Measurements from ENCODE around the gene SPA17. TPM values are rescaled to one million over a fixed set of nuclear protein-coding genes. Genes with fewer than 3 reads are reported as not detected.

SPA17 gene
- total and polyA plus RNA-seq, 9 of the 15 experiments (the other 6 are each of a cell fraction or from before 2014, with no cell fraction given), result 6.0 to 19.5 (median 12.6) TPM

GRCh38 chr11:124674168-124674517 lies 439 bp downstream of the SPA17 start:
- H3K4me2 ChIP-seq (ENCODE audit: insufficient read depth, low read length), result peak overlapping the region; percentile 81
- H4K20me1 ChIP-seq (replicated peaks; ENCODE audit: control insufficient read depth, insufficient read depth, low read length), result no peaks in the 10 kb centered on the region
- H3K9me3 ChIP-seq (replicated peaks; ENCODE audit: control insufficient read depth, insufficient read depth, low read depth, low read length), result peaks cover 2% of the 10 kb centered on the region; the same call in 1 of the 2 replicates
- peak overlapping the region; percentile 26 to 91; a peak in 3 of 4 replicates for H3K9ac ChIP-seq (ENCODE audit: insufficient read depth in 1 of 2, low read depth in 2 of 2, low read length in 2 of 2)
- H3K27ac ChIP-seq (ENCODE audit: extremely low read depth, low read depth, low read length), result peak overlapping the region; percentile 68
- H3K9me1 ChIP-seq (ENCODE audit: control insufficient read depth, insufficient read depth, low read length), result no peaks in the 10 kb centered on the region
- H3K36me3 ChIP-seq (ENCODE audit: control insufficient read depth, insufficient read depth, low read length), result no peaks in the 10 kb centered on the region
- ChIA-PET POLR2A (interaction anchor here (0.5 to 0.9 kb wide), 3 partner anchors 31 to 492 kb away, joined by 3 read pairs; no protein-coding TSS in a partner anchor), CTCF (ENCODE audit: low intra/inter-chr PET ratio) (interaction anchor here (1.7 kb wide), 1 partner anchor 163 kb away, joined by 7 read pairs; no protein-coding TSS in a partner anchor)
- peak overlapping the region; percentile 95 for H2AFZ ChIP-seq (ENCODE audit: low read depth, low read length)
- H3K27me3 ChIP-seq (ENCODE audit: control insufficient read depth in 2 of 2, insufficient read depth in 2 of 2, low read length in 2 of 2), result no peaks in the 10 kb centered on the region
- H3K79me2 ChIP-seq (ENCODE audit: control insufficient read depth, insufficient read depth, low read length), result peaks cover 5% of the 10 kb centered on the region; the same call in 1 of the 3 replicates
- no TSS peak for BruUV-seq (replicated peaks)
- ATAC-seq (no peak), FAIRE-seq (no peak), DNase-seq (ENCODE audit: extremely low read depth in 1 of 4, low spot score in 3 of 4) (peak in 2 of 4 experiments; percentile 15 to 16)
- intact Hi-C loops (cut with micrococcal nuclease), result no loop called here
- 62% methylated on average over 18 of the region's 18 CpGs for WGBS (ENCODE audit: insufficient coverage, low coverage, missing lambda C conversion rate)
- H3K4me3 ChIP-seq, result peak overlapping the region; percentile 83
- in situ Hi-C loops (cut with MboI), result loop anchor here (5.0 to 10.0 kb wide), 2 partner anchors 91 to 163 kb away; partner anchors contain the start of gene ESAM
- H3K4me1 ChIP-seq (replicated peaks in 1 of 2; ENCODE audit: control insufficient read depth in 2 of 2, insufficient read depth in 2 of 2, low read length in 2 of 2), result peaks cover 4 to 14% of the 10 kb centered on the region in 2 experiments; a peak in 4 of 5 replicates
- TF ChIP-seq NFXL1 (CRISPR knock-in tag; IDR thresholded peaks at IDR 0.05) (no peak), ELF1 (tag; IDR thresholded peaks at IDR 0.05) (peak; percentile 34; the same call in 1 of the 2 replicates)

DNA sequence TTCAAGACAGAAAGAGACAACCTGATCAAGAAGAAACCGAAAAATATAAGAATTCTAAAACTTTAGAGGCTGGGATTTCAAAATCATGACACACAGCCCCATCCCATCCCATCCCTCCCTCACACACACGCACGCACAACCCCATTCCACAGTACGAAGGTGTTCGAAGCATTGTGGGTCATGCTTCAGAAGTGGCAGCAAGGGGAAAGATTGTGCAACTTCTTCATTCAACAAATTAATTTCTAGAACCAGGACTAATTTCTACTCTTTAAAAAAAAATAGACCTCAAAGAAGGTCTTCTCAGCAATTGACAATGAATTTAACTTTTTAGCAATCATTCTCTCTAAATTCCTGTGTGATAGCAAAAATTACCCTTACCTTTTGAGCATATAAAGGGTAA lies 867 bp downstream of the SPA17 start:
- Histone ChIP-seq H2AFZ (ENCODE audit: low read depth, low read length) (peak overlapping the region; percentile 95), H3K79me2 (ENCODE audit: control insufficient read depth, insufficient read depth, low read length) (peaks cover 5% of the 10 kb centered on the region; the same call in 1 of the 3 replicates), H3K27me3 (ENCODE audit: control insufficient read depth in 2 of 2, insufficient read depth in 2 of 2, low read length in 2 of 2) (no peaks in the 10 kb centered on the region), H3K4me3 (peak overlapping the region; percentile 83), H3K36me3 (ENCODE audit: control insufficient read depth, insufficient read depth, low read length) (no peaks in the 10 kb centered on the region), H3K9me1 (ENCODE audit: control insufficient read depth, insufficient read depth, low read length) (no peaks in the 10 kb centered on the region), H3K27ac (ENCODE audit: extremely low read depth, low read depth, low read length) (no peak overlapping the region; the same call in 2 of the 3 replicates), H3K4me1 (replicated peaks in 1 of 2; ENCODE audit: control insufficient read depth in 2 of 2, insufficient read depth in 2 of 2, low read length in 2 of 2) (peaks cover 4 to 14% of the 10 kb centered on the region in 2 experiments; a peak in 4 of 5 replicates), H3K9ac (ENCODE audit: insufficient read depth in 1 of 2, low read depth in 2 of 2, low read length in 2 of 2) (peak overlapping the region in 1 of 2 experiments; percentile 26; a peak in 2 of 4 replicates), H3K4me2 (ENCODE audit: insufficient read depth, low read length) (peak overlapping the region; percentile 81), H3K9me3 (replicated peaks; ENCODE audit: control insufficient read depth, insufficient read depth, low read depth, low read length) (peaks cover 2% of the 10 kb centered on the region; the same call in 1 of the 2 replicates), H4K20me1 (replicated peaks; ENCODE audit: control insufficient read depth, insufficient read depth, low read length) (no peaks in the 10 kb centered on the region)
- ATAC-seq (no peak), FAIRE-seq (no peak), DNase-seq (ENCODE audit: extremely low read depth in 1 of 4, low spot score in 3 of 4) (no peak)
- ChIA-PET CTCF (ENCODE audit: low intra/inter-chr PET ratio) (interaction anchor here (1.7 kb wide), 1 partner anchor 163 kb away, joined by 7 read pairs; no protein-coding TSS in a partner anchor), POLR2A (interaction anchor here (0.9 kb wide), 1 partner anchor 36 kb away, joined by 3 read pairs; no protein-coding TSS in a partner anchor)
- 93% methylated on average over 5 of the region's 5 CpGs for WGBS (ENCODE audit: insufficient coverage, low coverage, missing lambda C conversion rate)
- no peak for TF ChIP-seq NEUROD1 (IDR thresholded peaks at IDR 0.05; ENCODE audit: borderline replicate concordance, low read depth, low read length, partially characterized antibody)
- peak; percentile 54 for TF ChIP-seq CEBPB (tag; IDR thresholded peaks at IDR 0.05)
- in situ Hi-C loops (cut with MboI) (loop anchor here (5.0 to 10.0 kb wide), 2 partner anchors 90 to 163 kb away; partner anchors contain the start of gene ESAM), intact Hi-C loops (cut with micrococcal nuclease) (no loop called here)
- BruUV-seq (replicated peaks), result no TSS peak

Measured in K562 (cell line).